NCI-H2196 (cell line): ENCODE data around the gene RPP25L.

Experiments
- DNase-seq: peaks from one replicate; lab custom pipeline; 2025; ENCODE audit not compliant: unreplicated experiment; lab: John Stamatoyannopoulos, UW

RPP25L gene

GRCh38 chr9:34585946-34586669, 25.8 kb downstream of the RPP25L start:
- no peak for DNase-seq

- DNase-seq: no peak
Measured at GRCh38 chr9:34584970-34585369, 26.9 kb downstream of the RPP25L start.

GRCh38 chr9:34582787-34583186, 29.1 kb downstream of the RPP25L start:
- no peak for DNase-seq

GRCh38 chr9:34581318-34581717, 30.6 kb downstream of the RPP25L start:
- DNase-seq: no peak

GRCh38 chr9:34580358-34580757, 31.5 kb downstream of the RPP25L start:
- DNase-seq: no peak

- DNase-seq: no peak
Measured at GRCh38 chr9:34579808-34580163, 32.1 kb downstream of the RPP25L start.

- no peak for DNase-seq
Measured at GRCh38 chr9:34579104-34579807, 32.6 kb downstream of the RPP25L start.

GRCh38 chr9:34578241-34579103, 33.4 kb downstream of the RPP25L start:
- DNase-seq: no peak

- no peak for DNase-seq
Measured at GRCh38 chr9:34577400-34578240, 34.3 kb downstream of the RPP25L start.

GRCh38 chr9:34576597-34577399, 35.1 kb downstream of the RPP25L start:
- no peak for DNase-seq

- DNase-seq: no peak
Measured at GRCh38 chr9:34575862-34576596, 35.9 kb downstream of the RPP25L start.

- no peak for DNase-seq
Measured at GRCh38 chr9:34575241-34575640, 36.7 kb downstream of the RPP25L start.

GRCh38 chr9:34574571-34574970, 37.3 kb downstream of the RPP25L start:
- no peak for DNase-seq

- DNase-seq: no peak
Measured at GRCh38 chr9:34573599-34574325, 38.1 kb downstream of the RPP25L start.

GRCh38 chr9:34572628-34573027, 39.3 kb downstream of the RPP25L start:
- no peak for DNase-seq

GRCh38 chr9:34572092-34572491, 39.8 kb downstream of the RPP25L start:
- no peak for DNase-seq

- DNase-seq: no peak
Measured at GRCh38 chr9:34571481-34571810, 40.5 kb downstream of the RPP25L start.

- peak; percentile 37 for DNase-seq
Measured at GRCh38 chr9:34570809-34571480, 41.0 kb downstream of the RPP25L start.
